Esophagus muscularis mucosa (tissue), 3 donors: Measurements from ENCODE around the gene SLC35G4.
"Not testable (repeated sequence)": the region's sequence is repeated elsewhere in the genome, so short reads cannot be mapped to it uniquely, and the experiment has no call there.

Source experiments
- CTCF ChIP-seq, 3 experiments: fragments of 200-600 bp in 2 of 3; fragments of 450-650 bp in 1 of 3; sonication (generic) in 2 of 3; IDR thresholded peaks; one replicate each; pipeline ENCODE4 v1.5.1; 2017 to 2019; ENCODE audit warnings: antibody characterized with exemption in 3 of 3, mild to moderate bottlenecking in 2 of 3, moderate library complexity in 1 of 3
- POLR2AphosphoS5 ChIP-seq, 2 donors: sonication (generic); formaldehyde crosslinking; IDR thresholded peaks; one replicate each; pipeline ENCODE4 v1.6.1; 2017; ENCODE audit warnings: antibody characterized with exemption in 2 of 2

- TF ChIP-seq POLR2AphosphoS5, CTCF (IDR thresholded peaks at IDR 0.05): not testable (repeated sequence)
These were observed 38.4 kb downstream of the SLC35G4 start for GRCh38 chr18:11647804-11648203.
